Panc1 (cell line): Measurements from ENCODE around the gene FNIP2. TPM values are rescaled to one million over a fixed set of nuclear protein-coding genes. Genes with fewer than 3 reads are reported as not detected.

ENCODE experiments used
- ATAC-seq: fragments of 200-7000 bp; cut with Tn5 transposase; 2 replicates; pipeline ENCODE4 v1.9.1; 2020; ENCODE audit warnings: mild to moderate bottlenecking, moderate library complexity
- BruUV-seq: library from RNA; stranded (reverse); fragments of 400-500 nt; replicated peaks from 2 replicates; lab custom pipeline; 2021; lab: Mats Ljungman, UMichigan
- CTCF ChIA-PET: fragments of 300-600 bp; sonication (Branson Sonifier 250); formaldehyde crosslinking; loops from one replicate; lab custom pipeline; 2022; ENCODE audit warnings: antibody characterized with exemption; lab: Charles Lee
- POLR2A ChIA-PET: fragments of 300-600 bp; sonication (Branson Sonifier 250); formaldehyde crosslinking; loops from one replicate; lab custom pipeline; 2022; ENCODE audit warnings: antibody characterized with exemption; lab: Charles Lee
- DNase-seq: peaks from one replicate; pipeline ENCODE4 v3.0.0-alpha.2; 2010; ENCODE audit warnings: low read depth, low spot score
- H3K27ac ChIP-seq: 2 replicates; pipeline ENCODE4 v1.5.1; 2011; ENCODE audit warnings: mild to moderate bottlenecking, low read length, inconsistent platforms
- H3K27me3 ChIP-seq: fragments of 200-500 bp; sonication (Bioruptor generic); 2 replicates; pipeline ENCODE4 v1.6.0; 2014; ENCODE audit warnings: low read length, inconsistent platforms; ENCODE audit not compliant: control insufficient read depth, insufficient read depth
- H3K36me3 ChIP-seq: fragments of 200-500 bp; sonication (Bioruptor generic); 2 replicates; pipeline ENCODE4 v1.5.1; 2014; ENCODE audit warnings: inconsistent platforms, mild to moderate bottlenecking, low read length, moderate library complexity; ENCODE audit not compliant: control insufficient read depth, insufficient read depth
- H3K4me1 ChIP-seq: 2 replicates; pipeline ENCODE4 v1.5.1; 2011; ENCODE audit warnings: inconsistent platforms, mild to moderate bottlenecking, low read length, moderate library complexity; ENCODE audit not compliant: control insufficient read depth, insufficient read depth
- H3K4me3 ChIP-seq, 2 experiments: 2 replicates each; pipeline ENCODE4 v1.5.1; 2011 to 2012; ENCODE audit warnings: low read depth in 2 of 2, low read length in 2 of 2, mild to moderate bottlenecking in 2 of 2, inconsistent platforms in 1 of 2, moderate library complexity in 1 of 2
- H3K9me3 ChIP-seq: fragments of 200-500 bp; sonication (Bioruptor generic); 2 replicates; pipeline ENCODE4 v1.5.1; 2014; ENCODE audit warnings: low read depth, mild to moderate bottlenecking, inconsistent platforms, low read length, moderate library complexity; ENCODE audit not compliant: control insufficient read depth, insufficient read depth
- CTCF ChIP-seq: fragments of 450-650 bp; IDR thresholded peaks from 2 replicates; pipeline ENCODE4 v1.5.1; 2017; ENCODE audit warnings: mild to moderate bottlenecking
- POLR2AphosphoS5 ChIP-seq: IDR thresholded peaks from 2 replicates; pipeline ENCODE4 v1.6.1; 2012; ENCODE audit warnings: mild to moderate bottlenecking, low read depth, low read length, moderate library complexity
- REST ChIP-seq, 2 experiments: IDR thresholded peaks; 2 replicates each; pipeline ENCODE4 v1.6.1; 2011 to 2012; ENCODE audit warnings: low read depth in 2 of 2, control low read depth in 1 of 2, low read length in 1 of 2, mild to moderate bottlenecking in 1 of 2, moderate library complexity in 1 of 2; ENCODE audit not compliant: insufficient read depth in 1 of 2
- SIN3A ChIP-seq: IDR thresholded peaks from 2 replicates; pipeline ENCODE4 v1.6.1; 2012; ENCODE audit warnings: low read depth, mild to moderate bottlenecking, low read length, moderate library complexity, borderline replicate concordance; ENCODE audit not compliant: insufficient read depth
- TCF7L2 ChIP-seq: IDR thresholded peaks from 2 replicates; pipeline ENCODE4 v1.6.1; 2011; ENCODE audit warnings: mild to moderate bottlenecking, low read depth, low read length, inconsistent platforms
- in situ Hi-C: cut with HindIII; loops from 2 replicates; pipeline ENCODE4 v1.10.0; 2016; ENCODE audit warnings: low sequenced_read_pairs, low pct_unique_long_range_greater_than_20kb
- intact Hi-C: fragments of 100-400 bp; cut with micrococcal nuclease; formaldehyde crosslinking; loops from one replicate; pipeline ENCODE4 v1.10.0; 2022; ENCODE audit not compliant: unreplicated experiment
- total RNA-seq: library from RNA; stranded (reverse); gene quantifications from one replicate; pipeline ENCODE4 v1.2.1, GENCODE V29; 2021; ENCODE audit not compliant: unreplicated experiment

The FNIP2 gene
- total RNA-seq, 1 experiment from 2014 or later = 17.7 TPM

- Histone ChIP-seq H3K9me3 (no peaks in the 10 kb centered on the region), H3K4me3 (no peak overlapping the region), H3K4me1 (no peaks in the 10 kb centered on the region), H3K27me3 (no peaks in the 10 kb centered on the region), H3K27ac (no peak overlapping the region), H3K36me3 (no peaks in the 10 kb centered on the region)
- DNase-seq (no peak), ATAC-seq (no peak)
- intact Hi-C loops (no loop called here), in situ Hi-C loops (no loop called here)
- no TSS peak for BruUV-seq
- CTCF ChIA-PET = no interaction called here
- POLR2A ChIA-PET = no interaction called here
- TF ChIP-seq SIN3A = no peak
- TF ChIP-seq REST (IDR thresholded peaks at IDR 0.05; ENCODE audit: insufficient read depth in 1 of 2, low read depth in 2 of 2, low read length in 1 of 2) = no peak
- TF ChIP-seq CTCF = no peak
- no peak for TF ChIP-seq TCF7L2
- TF ChIP-seq POLR2AphosphoS5 = no peak
These were observed 12.2 kb upstream of the FNIP2 start for GRCh38 chr4:158756588-158756987.

- ChIA-PET POLR2A (no interaction called here), CTCF (no interaction called here)
- Histone ChIP-seq H3K4me1 (no peaks in the 10 kb centered on the region), H3K36me3 (no peaks in the 10 kb centered on the region), H3K27me3 (no peaks in the 10 kb centered on the region), H3K27ac (no peak overlapping the region), H3K9me3 (no peaks in the 10 kb centered on the region), H3K4me3 (no peak overlapping the region)
- DNase-seq (no peak), ATAC-seq (no peak)
- no TSS peak for BruUV-seq
- intact Hi-C loops = no loop called here
- in situ Hi-C loops = no loop called here
- no peak for TF ChIP-seq POLR2AphosphoS5
- TF ChIP-seq SIN3A = no peak
- no peak for TF ChIP-seq REST (IDR thresholded peaks at IDR 0.05; ENCODE audit: insufficient read depth in 1 of 2, low read depth in 2 of 2, low read length in 1 of 2)
- no peak for TF ChIP-seq CTCF
- TF ChIP-seq TCF7L2 = no peak
These were observed 10.7 kb upstream of the FNIP2 start for GRCh38 chr4:158758142-158758541.
